GM12878 (cell line): ENCODE data around the gene CCL19.

Experiments used
- ATF7 ChIP-seq: fragments of 450-650 bp; IDR thresholded peaks from 2 replicates; pipeline ENCODE4 v1.6.1; 2016; ENCODE audit warnings: low read depth, mild to moderate bottlenecking
- MTA2 ChIP-seq: fragments of 450-650 bp; IDR thresholded peaks from 2 replicates; pipeline ENCODE4 v1.6.1; 2016; ENCODE audit warnings: low read depth, mild to moderate bottlenecking, moderate library complexity
- POLR2A ChIP-seq: IDR thresholded peaks from 2 replicates; pipeline ENCODE4 v1.6.1; 2011; ENCODE audit warnings: low read depth, mild to moderate bottlenecking, low read length
- PRDM15 ChIP-seq: fragments of 450-650 bp; formaldehyde crosslinking; IDR thresholded peaks from 2 replicates; pipeline ENCODE4 v1.4.0; 2020; ENCODE audit warnings: mild to moderate bottlenecking, moderate library complexity

DNA sequence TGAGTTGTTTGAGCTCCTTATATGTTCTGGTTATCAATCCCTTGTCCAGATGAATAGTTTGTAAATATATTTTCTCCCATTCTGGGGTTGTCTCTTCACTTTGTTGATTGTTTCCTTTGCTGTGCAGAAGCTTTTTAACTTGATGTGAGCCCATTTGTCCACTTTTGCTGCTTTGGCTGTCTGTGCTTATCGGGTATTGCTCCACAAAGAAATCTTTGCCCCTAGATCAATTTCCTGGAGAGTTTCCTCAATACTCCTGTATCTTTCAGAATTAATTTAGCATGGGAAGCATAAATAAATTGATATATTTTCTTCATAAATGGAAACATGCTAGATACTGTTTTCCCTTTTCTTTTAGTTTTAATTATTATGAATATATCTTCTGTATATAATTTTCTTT is 41.4 kb upstream of the CCL19 start:
- TF ChIP-seq MTA2, result no peak
- no peak for TF ChIP-seq POLR2A
- no peak for TF ChIP-seq ATF7
- no peak for TF ChIP-seq PRDM15 (CRISPR knock-in tag)
